Loucy (cell line): ENCODE data around the gene KRTAP2-3.
"Not testable (repeated sequence)": the region's sequence is repeated elsewhere in the genome, so short reads cannot be mapped to it uniquely, and the experiment has no call there.

Experiments used
- H2AFZ ChIP-seq: fragments of 200-600 bp; sonication (generic); 2 replicates; pipeline ENCODE4 v1.6.0; 2016; ENCODE audit warnings: antibody characterized with exemption, mild to moderate bottlenecking, low read length, moderate library complexity
- H3F3A ChIP-seq: fragments of 200-600 bp; 2 replicates; pipeline ENCODE4 v1.6.0; 2016; ENCODE audit warnings: antibody characterized with exemption, low read depth, mild to moderate bottlenecking
- H3K27me3 ChIP-seq: fragments of 200-600 bp; sonication (generic); 2 replicates; pipeline ENCODE4 v1.6.1; 2014; ENCODE audit warnings: low read length, mild to moderate bottlenecking; ENCODE audit not compliant: insufficient read depth, poor library complexity, severe bottlenecking
- H3K36me3 ChIP-seq: fragments of 200-600 bp; sonication (generic); 2 replicates; pipeline ENCODE4 v1.6.1; 2016; ENCODE audit warnings: low read length; ENCODE audit not compliant: insufficient read depth
- H3K4me1 ChIP-seq: fragments of 200-600 bp; sonication (generic); 2 replicates; pipeline ENCODE4 v1.5.1; 2014; ENCODE audit warnings: low read length, mild to moderate bottlenecking; ENCODE audit not compliant: insufficient read depth, poor library complexity, severe bottlenecking
- H3K4me2 ChIP-seq: fragments of 200-600 bp; sonication (generic); 2 replicates; pipeline ENCODE4 v1.6.0; 2014; ENCODE audit warnings: antibody characterized with exemption, low read length, low read depth, mild to moderate bottlenecking; ENCODE audit not compliant: poor library complexity, severe bottlenecking
- H3K4me3 ChIP-seq: fragments of 200-600 bp; sonication (generic); 2 replicates; pipeline ENCODE4 v1.5.1; 2014; ENCODE audit warnings: low read length, mild to moderate bottlenecking, mixed read lengths; ENCODE audit not compliant: poor library complexity, severe bottlenecking
- H3K79me2 ChIP-seq: fragments of 200-600 bp; sonication (generic); 2 replicates; pipeline ENCODE4 v1.6.1; 2014; ENCODE audit warnings: low read length; ENCODE audit not compliant: insufficient read depth
- H3K9ac ChIP-seq: fragments of 200-600 bp; sonication (generic); 2 replicates; pipeline ENCODE4 v1.6.0; 2014; ENCODE audit warnings: mild to moderate bottlenecking, low read depth, low read length, moderate library complexity; ENCODE audit not compliant: poor library complexity, severe bottlenecking
- H3K9me2 ChIP-seq: fragments of 200-600 bp; sonication (generic); replicated peaks from 2 replicates; pipeline ENCODE4 v1.6.1; 2016; ENCODE audit warnings: low read depth, low read length, mixed read lengths
- H3K9me3 ChIP-seq: fragments of 200-600 bp; sonication (generic); 2 replicates; pipeline ENCODE4 v1.6.1; 2014; ENCODE audit warnings: mild to moderate bottlenecking, antibody characterized with exemption, low read length, low read depth; ENCODE audit not compliant: insufficient read depth
- H4K20me1 ChIP-seq: fragments of 200-600 bp; sonication (generic); 2 replicates; pipeline ENCODE4 v1.6.0; 2014; ENCODE audit warnings: antibody characterized with exemption, low read length, mild to moderate bottlenecking; ENCODE audit not compliant: insufficient read depth, poor library complexity, severe bottlenecking
- EZH2phosphoT487 ChIP-seq: fragments of 200-600 bp; IDR thresholded peaks from 2 replicates; pipeline ENCODE4 v1.6.1; 2018; ENCODE audit warnings: antibody characterized with exemption, mild to moderate bottlenecking, moderate library complexity, borderline replicate concordance
- TF ChIP-seq, protein P1 (sequence below): fragments of 200-600 bp; sonication (generic); conservative IDR thresholded peaks from 2 replicates; pipeline ENCODE4 v1.5.1; 2014; ENCODE audit warnings: mild to moderate bottlenecking, antibody characterized with exemption, low read length

KRTAP2-3 gene

DNA sequence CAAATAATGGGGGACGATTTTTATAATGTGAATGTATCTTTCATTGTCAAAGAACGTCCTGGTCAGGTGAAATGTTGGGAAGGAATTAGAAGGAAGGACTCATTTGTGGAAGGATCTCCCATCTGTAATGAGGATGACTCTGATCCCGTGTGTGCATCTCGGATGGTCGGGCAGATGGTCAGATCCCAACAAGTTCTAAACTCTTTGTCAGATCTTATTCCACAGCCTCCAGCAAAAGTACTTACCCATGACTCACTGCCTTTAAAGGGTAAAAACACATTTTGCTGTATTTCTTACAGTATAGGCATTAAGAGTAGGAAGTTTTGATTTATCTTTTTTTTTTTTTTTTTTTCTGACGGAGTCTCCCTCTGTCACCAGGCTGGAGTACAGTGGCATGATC lies 38.6 kb upstream of the KRTAP2-3 start:
- Histone ChIP-seq H3K9me2 (no peaks in the 10 kb centered on the region), H2AFZ (no peak overlapping the region)
- TF ChIP-seq, protein P1, sequence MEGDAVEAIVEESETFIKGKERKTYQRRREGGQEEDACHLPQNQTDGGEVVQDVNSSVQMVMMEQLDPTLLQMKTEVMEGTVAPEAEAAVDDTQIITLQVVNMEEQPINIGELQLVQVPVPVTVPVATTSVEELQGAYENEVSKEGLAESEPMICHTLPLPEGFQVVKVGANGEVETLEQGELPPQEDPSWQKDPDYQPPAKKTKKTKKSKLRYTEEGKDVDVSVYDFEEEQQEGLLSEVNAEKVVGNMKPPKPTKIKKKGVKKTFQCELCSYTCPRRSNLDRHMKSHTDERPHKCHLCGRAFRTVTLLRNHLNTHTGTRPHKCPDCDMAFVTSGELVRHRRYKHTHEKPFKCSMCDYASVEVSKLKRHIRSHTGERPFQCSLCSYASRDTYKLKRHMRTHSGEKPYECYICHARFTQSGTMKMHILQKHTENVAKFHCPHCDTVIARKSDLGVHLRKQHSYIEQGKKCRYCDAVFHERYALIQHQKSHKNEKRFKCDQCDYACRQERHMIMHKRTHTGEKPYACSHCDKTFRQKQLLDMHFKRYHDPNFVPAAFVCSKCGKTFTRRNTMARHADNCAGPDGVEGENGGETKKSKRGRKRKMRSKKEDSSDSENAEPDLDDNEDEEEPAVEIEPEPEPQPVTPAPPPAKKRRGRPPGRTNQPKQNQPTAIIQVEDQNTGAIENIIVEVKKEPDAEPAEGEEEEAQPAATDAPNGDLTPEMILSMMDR: no peak

GRCh38 chr17:41098042-41098441 lies 38.1 kb upstream of the KRTAP2-3 start, which contains the start of gene KRTAP4-8:
Gene KRTAP4-8 (minus strand): TSS chr17:41098142. CDS start chr17:41098084, 58 bp downstream.
- TF ChIP-seq, protein P1: no peak
- TF ChIP-seq EZH2phosphoT487: no peak
- H4K20me1 ChIP-seq: no peaks in the 10 kb centered on the region
- H3K79me2 ChIP-seq: no peaks in the 10 kb centered on the region
- no peaks in the 10 kb centered on the region for H3K9me2 ChIP-seq
- no peaks in the 10 kb centered on the region for H3F3A ChIP-seq
- H3K4me3 ChIP-seq: no peak within 1 kb of the TSS
- H2AFZ ChIP-seq: no peak within 1 kb of the TSS
- no peak within 1 kb of the TSS for H3K9ac ChIP-seq
- no peaks in the 10 kb centered on the region for H3K36me3 ChIP-seq
- H3K27me3 ChIP-seq: no peaks in the 10 kb centered on the region
- no peaks in the 10 kb centered on the region; the same call in 1 of the 2 replicates for H3K9me3 ChIP-seq
- H3K4me1 ChIP-seq: peaks cover 24% of the 10 kb centered on the region
- H3K4me2 ChIP-seq: no peak within 1 kb of the TSS

More for the DNA sequence above, 38.6 kb upstream of the KRTAP2-3 start:
- Histone ChIP-seq H3K79me2 (no peaks in the 10 kb centered on the region), H3K4me1 (peaks cover 24% of the 10 kb centered on the region), H3K9ac (no peak overlapping the region), H3K27me3 (no peaks in the 10 kb centered on the region), H4K20me1 (no peaks in the 10 kb centered on the region), H3K4me2 (no peak overlapping the region), H3K36me3 (no peaks in the 10 kb centered on the region), H3K9me3 (no peaks in the 10 kb centered on the region), H3K4me3 (no peak overlapping the region), H3F3A (no peaks in the 10 kb centered on the region)

GRCh38 chr17:41096055-41096454 lies 36.1 kb upstream of the KRTAP2-3 start:
- no peaks in the 10 kb centered on the region for H3K79me2 ChIP-seq
- H2AFZ ChIP-seq: no peak overlapping the region
- H3K4me1 ChIP-seq: peaks cover 14% of the 10 kb centered on the region
- H3K27me3 ChIP-seq: no peaks in the 10 kb centered on the region
- H3K9ac ChIP-seq: no peak overlapping the region
- H4K20me1 ChIP-seq: no peaks in the 10 kb centered on the region
- H3K4me3 ChIP-seq: no peak overlapping the region
- no peak overlapping the region for H3K4me2 ChIP-seq
- no peaks in the 10 kb centered on the region for H3K9me2 ChIP-seq
- H3K9me3 ChIP-seq: peaks cover 2% of the 10 kb centered on the region
- H3K36me3 ChIP-seq: no peaks in the 10 kb centered on the region
- TF ChIP-seq, protein P1: no peak
- no peak for TF ChIP-seq EZH2phosphoT487
- H3F3A ChIP-seq: no peaks in the 10 kb centered on the region

DNA sequence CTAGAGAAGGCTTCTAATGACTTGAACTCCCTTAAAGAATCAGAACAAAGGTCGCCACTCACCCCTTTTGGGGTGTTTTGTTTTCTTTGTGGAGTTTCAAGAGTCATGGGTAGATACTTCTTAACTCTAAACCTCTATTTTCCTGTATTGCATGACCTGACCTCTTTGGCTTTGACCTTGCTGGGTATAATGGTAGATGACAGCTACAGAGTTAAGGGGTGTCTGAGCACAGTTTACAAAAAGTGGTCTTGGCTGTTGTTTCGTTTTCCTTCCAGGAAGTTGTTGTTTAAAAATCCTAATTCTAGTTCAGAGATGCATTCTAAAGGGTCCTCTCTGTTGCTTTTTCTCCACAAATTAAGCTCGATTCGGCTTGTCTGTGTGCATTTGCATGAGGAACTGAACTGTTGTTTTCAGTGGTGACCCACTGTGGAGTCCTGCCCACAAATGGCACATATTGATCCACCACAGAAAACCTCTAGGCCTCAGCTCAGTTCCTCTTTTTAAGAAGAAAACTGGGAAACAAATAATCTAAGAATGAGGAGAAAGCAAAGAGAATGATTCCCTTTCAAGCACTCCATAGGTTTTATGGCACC lies 28.9 kb upstream of the KRTAP2-3 start:
- not testable (repeated sequence) for H3F3A ChIP-seq, H2AFZ ChIP-seq, H3K79me2 ChIP-seq, H3K9ac ChIP-seq, H3K4me3 ChIP-seq, H3K4me1 ChIP-seq, H3K36me3 ChIP-seq, H3K9me2 ChIP-seq, H3K27me3 ChIP-seq, H4K20me1 ChIP-seq, H3K9me3 ChIP-seq, H3K4me2 ChIP-seq

- not testable (repeated sequence) for H4K20me1 ChIP-seq, H3K4me2 ChIP-seq, H3K79me2 ChIP-seq, H3K4me1 ChIP-seq, H3K9me2 ChIP-seq, H3K27me3 ChIP-seq, H3K9me3 ChIP-seq, H3K36me3 ChIP-seq, H3K9ac ChIP-seq, H3F3A ChIP-seq, H3K4me3 ChIP-seq, H2AFZ ChIP-seq
These were observed 24.4 kb upstream of the KRTAP2-3 start, which contains the start of gene KRTAP4-7 for GRCh38 chr17:41084100-41084856. Gene KRTAP4-7 (plus strand): TSS chr17:41084150. CDS start chr17:41084207, 57 bp downstream.
